ENCODE measurements around the gene CYP4X1. TPM values are rescaled to one million over a fixed set of nuclear protein-coding genes. Genes with fewer than 3 reads are reported as not detected.
"Not testable (repeated sequence)": the region's sequence is repeated elsewhere in the genome, so short reads cannot be mapped to it uniquely, and the experiment has no call there.

CYP4X1 gene
- total and polyA plus RNA-seq, 5 experiments from 2014 or later: not detected

GRCh38 chr1:47024141-47024801, 802 bp downstream of the CYP4X1 start:
- no peak overlapping the region for H3K4me3 Mint-ChIP-seq
- H3K9me3 Mint-ChIP-seq: peaks cover 0 to 2% (median 0%) of the 10 kb centered on the region in 9 donors
- peaks cover 17 to 40% (median 35%) of the 10 kb centered on the region in 5 donors for H3K27me3 Mint-ChIP-seq
- DNase-seq: no peak
- POLR2A ChIA-PET: no interaction called here
- no peak overlapping the region for H3K27ac Mint-ChIP-seq
- H3K36me3 Mint-ChIP-seq: no peaks in the 10 kb centered on the region
- H3K4me1 Mint-ChIP-seq: peaks cover 0 to 2% (median 0%) of the 10 kb centered on the region in 4 donors
- no peak for ATAC-seq

DNA sequence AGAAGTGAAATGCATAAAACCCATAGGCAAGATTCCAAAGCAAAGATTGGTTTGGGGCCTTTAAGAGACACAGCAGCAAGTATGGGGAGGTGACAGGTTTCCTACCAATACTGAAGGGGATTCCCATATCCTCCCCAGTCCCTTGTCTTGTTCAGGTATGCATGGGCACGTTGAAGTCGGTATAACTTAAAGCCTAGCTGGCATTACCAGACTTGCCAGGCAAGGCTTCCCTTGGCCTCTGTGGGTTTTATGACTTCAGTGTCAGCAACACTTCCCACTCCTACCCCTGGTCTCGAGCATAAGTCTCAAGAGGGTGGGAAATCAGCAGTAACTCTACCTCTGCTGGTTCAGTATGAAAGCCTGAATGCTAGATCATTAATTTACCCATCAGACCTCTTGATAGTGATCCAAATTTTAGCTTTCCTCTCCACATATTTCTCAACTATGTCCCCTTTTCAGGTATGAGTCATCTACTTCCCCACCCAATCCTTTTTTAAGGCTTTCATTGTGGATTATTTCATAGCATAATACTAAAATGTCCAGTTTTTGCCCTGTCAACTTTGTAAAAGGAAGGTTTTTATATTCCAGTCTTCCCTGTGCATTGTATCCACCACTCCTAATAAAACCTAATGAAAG, 6.8 kb downstream of the CYP4X1 start:
- no peaks in the 10 kb centered on the region for H3K9me3 Mint-ChIP-seq
- DNase-seq (no peak), ATAC-seq (no peak)
- H3K27me3 Mint-ChIP-seq: peaks cover 8 to 22% (median 16%) of the 10 kb centered on the region in 5 donors
- no peaks in the 10 kb centered on the region for H3K4me1 Mint-ChIP-seq
- POLR2A ChIA-PET: no interaction called here
- no peaks in the 10 kb centered on the region for H3K36me3 Mint-ChIP-seq
- no peak overlapping the region for H3K27ac Mint-ChIP-seq
- H3K4me3 Mint-ChIP-seq: no peak overlapping the region

- Mint-ChIP-seq H3K4me1 (no peaks in the 10 kb centered on the region), H3K27me3 (peaks cover 7 to 17% (median 14%) of the 10 kb centered on the region in 5 donors), H3K4me3 (no peak overlapping the region), H3K9me3 (no peaks in the 10 kb centered on the region), H3K36me3 (no peaks in the 10 kb centered on the region), H3K27ac (peak overlapping the region in 1 of 10 donors; percentile 46)
- no peak for ATAC-seq
- no peak for DNase-seq
- POLR2A ChIA-PET: no interaction called here
Measured at GRCh38 chr1:47031059-47031458, 7.6 kb downstream of the CYP4X1 start.

DNA sequence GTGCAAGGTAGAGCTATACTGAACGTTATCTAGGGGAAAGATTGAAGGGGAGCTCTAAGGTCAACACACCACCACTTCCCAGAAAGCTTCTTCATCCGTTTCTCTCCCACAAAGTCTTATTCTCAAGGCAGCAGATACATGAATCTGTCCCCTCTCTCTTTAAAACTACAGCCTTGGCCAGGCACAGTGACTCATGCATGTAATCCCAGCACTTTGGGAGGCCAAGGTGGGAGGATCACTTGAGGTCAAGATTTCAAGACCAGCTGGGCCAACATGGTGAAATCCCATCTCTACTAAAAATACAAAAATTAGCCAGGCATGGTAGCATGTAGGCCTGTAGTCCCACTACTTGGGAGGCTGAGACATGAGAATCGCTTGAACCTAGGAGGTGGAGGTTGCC, 8.1 kb downstream of the CYP4X1 start:
- Mint-ChIP-seq H3K4me1 (no peaks in the 10 kb centered on the region), H3K27ac (no peak overlapping the region), H3K27me3 (peaks cover 7 to 17% (median 14%) of the 10 kb centered on the region in 5 donors), H3K4me3 (no peak overlapping the region), H3K9me3 (no peaks in the 10 kb centered on the region), H3K36me3 (no peaks in the 10 kb centered on the region)
- POLR2A ChIA-PET: no interaction called here
- ATAC-seq: no peak
- no peak for DNase-seq

- POLR2A ChIA-PET: no interaction called here
- Mint-ChIP-seq H3K36me3 (no peaks in the 10 kb centered on the region), H3K4me3 (no peak overlapping the region), H3K9me3 (no peaks in the 10 kb centered on the region), H3K4me1 (no peaks in the 10 kb centered on the region), H3K27me3 (peaks cover 7 to 12% (median 8%) of the 10 kb centered on the region in 5 donors), H3K27ac (no peak overlapping the region)
- DNase-seq (no peak), ATAC-seq (no peak)
Measured at GRCh38 chr1:47036764-47037163, 13.3 kb downstream of the CYP4X1 start.

GRCh38 chr1:47059376-47059775, 35.9 kb downstream of the CYP4X1 start:
- Mint-ChIP-seq H3K27ac (no peak overlapping the region), H3K27me3 (peaks cover 23 to 65% (median 38%) of the 10 kb centered on the region in 5 donors), H3K4me1 (peaks cover 0 to 12% (median 2%) of the 10 kb centered on the region in 4 donors), H3K4me3 (no peak overlapping the region), H3K36me3 (peaks cover 2 to 20% (median 5%) of the 10 kb centered on the region in 3 donors), H3K9me3 (peaks cover 2 to 45% (median 19%) of the 10 kb centered on the region in 9 donors)
- DNase-seq (no peak), ATAC-seq (no peak)
- POLR2A ChIA-PET: no interaction called here

DNA sequence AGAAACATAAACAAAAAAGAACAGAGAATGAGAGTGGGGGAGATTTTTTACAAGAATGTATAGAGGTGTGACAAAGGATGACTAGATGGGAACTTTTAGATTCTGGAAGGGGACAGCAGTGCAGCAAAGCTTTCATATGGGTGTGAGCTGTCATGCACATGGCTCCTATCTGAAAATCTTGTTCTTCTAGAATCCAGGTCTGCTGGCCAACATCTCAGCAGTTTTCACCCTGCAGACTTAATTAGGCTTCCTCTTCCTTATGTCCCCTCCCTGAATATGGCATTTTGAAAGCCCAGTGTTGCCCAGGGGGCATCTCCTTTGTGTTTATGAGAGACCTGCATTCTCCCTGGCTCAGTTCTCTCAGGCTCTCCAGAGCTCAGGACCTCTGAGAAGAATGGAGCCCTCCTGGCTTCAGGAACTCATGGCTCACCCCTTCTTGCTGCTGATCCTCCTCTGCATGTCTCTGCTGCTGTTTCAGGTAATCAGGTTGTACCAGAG, 43.7 kb downstream of the CYP4X1 start, which contains the start of gene CYP4Z1:
CYP4Z1 (plus strand) TSS at position 135 of the 498 bp plus-strand sequence; CDS start at position 395, 260 bp downstream.
- DNase-seq: no peak
- POLR2A ChIA-PET: no interaction called here
- H3K27me3 Mint-ChIP-seq: peaks cover 16 to 40% (median 23%) of the 10 kb centered on the region in 5 donors
- H3K36me3 Mint-ChIP-seq: peaks cover 0 to 5% (median 0%) of the 10 kb centered on the region in 3 donors
- H3K27ac Mint-ChIP-seq: no peak within 1 kb of the TSS
- no peaks in the 10 kb centered on the region for H3K4me1 Mint-ChIP-seq
- H3K9me3 Mint-ChIP-seq: peaks cover 0 to 3% (median 0%) of the 10 kb centered on the region in 9 donors
- ATAC-seq: no peak
- no peak within 1 kb of the TSS for H3K4me3 Mint-ChIP-seq

DNA sequence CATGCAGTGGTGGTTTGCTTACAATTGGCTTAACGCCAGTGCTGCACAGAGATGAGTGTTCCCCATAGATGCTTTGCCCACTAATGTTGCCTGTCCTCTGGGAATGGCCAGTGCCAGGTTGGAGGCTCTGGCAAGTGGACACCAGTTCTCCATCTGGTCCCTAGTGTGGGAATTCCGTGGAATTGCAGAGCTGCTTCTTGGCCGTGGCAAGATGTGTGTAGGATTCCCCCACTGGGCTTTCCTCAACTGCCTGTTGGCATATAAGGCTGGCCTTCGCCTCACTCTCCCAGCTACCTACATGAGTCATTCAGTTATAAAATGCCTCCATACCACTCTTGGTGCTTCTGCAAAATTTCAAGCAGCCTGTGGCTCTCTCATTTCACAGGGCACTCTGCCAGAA, 45.6 kb downstream of the CYP4X1 start:
- POLR2A ChIA-PET, H3K36me3 Mint-ChIP-seq, H3K27ac Mint-ChIP-seq, ATAC-seq, H3K4me3 Mint-ChIP-seq, H3K9me3 Mint-ChIP-seq, H3K4me1 Mint-ChIP-seq, DNase-seq: not testable (repeated sequence)
- H3K27me3 Mint-ChIP-seq: peaks cover 12 to 27% (median 12%) of the 10 kb centered on the region in 5 donors

DNA sequence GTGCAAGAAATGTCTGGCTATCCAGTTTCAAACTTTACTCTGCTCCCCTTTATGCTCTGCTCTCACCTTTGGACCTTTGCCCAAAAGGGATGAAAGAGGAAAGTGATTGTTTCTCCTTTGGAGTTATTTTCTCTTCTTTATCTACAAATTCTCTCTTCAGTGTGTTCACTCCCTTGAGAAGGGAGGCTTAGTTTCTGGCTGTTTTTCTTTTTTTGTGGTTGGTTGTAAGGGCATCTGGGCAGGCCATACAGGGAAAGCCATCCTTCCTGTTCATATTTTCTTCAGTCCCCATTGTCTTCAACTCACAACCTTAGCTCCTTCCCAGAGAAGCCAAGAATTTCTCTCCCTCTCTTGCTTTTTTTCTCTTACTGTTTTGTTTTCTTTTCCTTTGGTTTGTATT, 46.0 kb downstream of the CYP4X1 start:
- H3K4me1 Mint-ChIP-seq, ATAC-seq, H3K36me3 Mint-ChIP-seq, H3K4me3 Mint-ChIP-seq, POLR2A ChIA-PET, DNase-seq, H3K9me3 Mint-ChIP-seq: not testable (repeated sequence)
- H3K27me3 Mint-ChIP-seq: peaks cover 8 to 24% (median 12%) of the 10 kb centered on the region in 5 donors
- H3K27ac Mint-ChIP-seq: peak overlapping the region in 1 of 10 donors; percentile 20

DNA sequence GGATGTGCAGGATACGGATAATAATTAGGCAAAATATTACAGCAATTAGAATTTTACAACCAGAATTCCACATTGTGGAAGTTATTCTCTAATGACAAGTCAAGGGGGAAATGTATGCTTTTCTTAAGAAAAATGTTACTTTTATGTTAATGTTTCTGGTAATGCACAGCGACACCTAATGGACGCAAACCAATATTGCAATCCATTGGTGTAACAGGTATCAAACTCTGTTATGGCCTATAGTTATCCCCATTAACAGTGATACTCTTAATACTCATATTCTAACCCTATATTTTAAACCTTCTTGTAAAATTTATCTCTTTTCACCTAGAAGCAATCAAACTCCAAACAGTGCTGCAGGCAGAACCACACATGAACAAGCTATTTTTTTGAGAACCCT, 65.9 kb downstream of the CYP4X1 start:
- H3K36me3 Mint-ChIP-seq, POLR2A ChIA-PET: not testable (repeated sequence)

DNA sequence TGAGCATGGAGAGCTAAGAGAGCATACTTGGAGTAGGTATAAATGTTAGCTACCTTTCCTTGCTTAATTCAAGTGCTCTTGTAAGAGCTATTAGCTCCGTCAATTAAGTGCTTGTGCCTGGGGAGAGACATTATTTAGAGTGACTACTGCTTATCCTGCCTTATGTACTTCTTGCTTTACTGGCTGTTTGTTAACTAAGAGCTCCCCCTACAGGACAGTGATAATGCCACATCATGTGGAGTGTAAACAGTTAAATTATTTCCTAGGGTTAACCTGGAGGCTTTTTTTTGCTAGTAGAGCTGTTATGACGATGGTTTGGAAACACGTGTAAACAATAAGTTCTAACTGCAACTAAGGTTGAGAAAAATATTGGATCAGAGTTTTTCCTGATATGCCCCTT, 68.0 kb downstream of the CYP4X1 start:
- H3K36me3 Mint-ChIP-seq, H3K4me3 Mint-ChIP-seq, H3K4me1 Mint-ChIP-seq, H3K27ac Mint-ChIP-seq, H3K9me3 Mint-ChIP-seq, DNase-seq, POLR2A ChIA-PET, H3K27me3 Mint-ChIP-seq, ATAC-seq: not testable (repeated sequence)

More for the DNA sequence above, 65.9 kb downstream of the CYP4X1 start:
- DNase-seq: peak in 6 of 10 donors; percentile 4 to 24 (median 16)
- H3K9me3 Mint-ChIP-seq, H3K4me3 Mint-ChIP-seq, H3K4me1 Mint-ChIP-seq, ATAC-seq, H3K27ac Mint-ChIP-seq, H3K27me3 Mint-ChIP-seq: not testable (repeated sequence)

All from naive thymus-derived CD8-positive, alpha-beta T cell (primary cell).